Stimulated activated CD8-positive, alpha-beta memory T cell treated with anti-CD3 and anti-CD28 coated beads, Interleukin-12 subunit alpha, Interleukin-12 subunit beta, amount 100 ng/mL, for 24 hours (primary cell): ENCODE data around the gene PPP1R3D.
"Not testable (repeated sequence)": the region's sequence is repeated elsewhere in the genome, so short reads cannot be mapped to it uniquely, and the experiment has no call there.

ENCODE experiments used
- DNase-seq: peaks from one replicate; pipeline ENCODE4 v3.0.0-alpha.2; 2020; ENCODE audit errors: extremely low read depth

Gene PPP1R3D

GRCh38 chr20:59920944-59921343, 19.2 kb downstream of the PPP1R3D start:
- no peak for DNase-seq

- no peak for DNase-seq
These were observed 27.5 kb downstream of the PPP1R3D start for GRCh38 chr20:59912609-59913008.

DNA sequence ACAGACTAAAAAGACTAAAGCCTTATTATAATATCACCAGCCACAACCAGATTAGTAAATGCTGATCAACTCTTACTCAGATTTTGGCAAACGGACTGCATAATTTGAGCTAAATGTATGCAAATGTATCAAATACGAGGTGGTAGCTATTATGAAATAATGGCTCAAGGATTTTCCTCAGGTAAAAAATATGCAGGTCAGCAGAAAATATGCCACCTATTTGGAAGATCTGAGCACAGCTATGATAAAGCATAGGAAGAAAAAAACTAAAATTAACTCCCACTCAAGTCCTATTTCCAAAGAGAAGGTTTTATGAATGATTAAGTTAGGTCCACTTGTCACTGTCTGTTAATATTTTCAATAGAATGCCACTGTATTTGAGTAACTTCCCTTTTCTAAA, 29.1 kb downstream of the PPP1R3D start:
- no peak for DNase-seq

- DNase-seq = no peak
These were observed 31.2 kb downstream of the PPP1R3D start for GRCh38 chr20:59908855-59909254.

DNA sequence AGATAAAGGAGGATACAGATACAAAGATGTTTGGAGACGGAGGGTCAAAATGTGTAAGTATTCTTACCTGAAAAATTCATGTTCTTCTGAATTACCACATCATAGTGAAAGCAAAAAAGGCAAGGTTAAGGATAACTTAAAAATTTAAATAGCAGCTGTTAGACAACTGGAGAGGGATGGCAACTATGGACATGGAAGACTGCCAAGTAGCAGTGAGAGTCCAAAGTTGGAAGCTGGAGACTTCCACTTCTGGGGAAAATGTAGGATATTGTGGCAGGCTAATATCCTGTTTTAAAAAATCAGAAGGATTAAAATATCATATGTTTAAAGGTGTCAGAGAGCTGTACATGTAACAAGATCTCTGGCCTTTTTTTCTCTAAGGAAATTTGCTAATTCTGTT, 36.5 kb downstream of the PPP1R3D start:
- no peak for DNase-seq

DNA sequence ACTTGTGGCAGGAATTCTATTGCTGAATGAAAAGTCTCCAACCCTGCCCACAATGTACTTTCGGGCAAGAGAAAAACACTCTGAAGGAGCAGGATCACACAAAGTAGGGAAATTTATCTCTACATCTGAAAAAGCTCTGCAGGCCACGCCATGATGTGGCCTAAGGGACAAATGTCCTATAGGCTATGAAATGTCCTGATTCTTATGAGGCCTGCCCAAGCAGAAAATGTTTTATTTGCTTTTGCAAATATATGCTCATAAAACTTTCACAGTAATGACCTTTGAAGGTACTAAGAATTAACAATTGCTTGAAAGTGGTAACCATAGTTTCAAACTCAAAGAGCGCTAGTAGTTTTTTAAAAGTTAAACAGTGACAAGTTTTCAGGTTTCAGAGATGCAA, 37.6 kb downstream of the PPP1R3D start:
- DNase-seq = no peak

DNA sequence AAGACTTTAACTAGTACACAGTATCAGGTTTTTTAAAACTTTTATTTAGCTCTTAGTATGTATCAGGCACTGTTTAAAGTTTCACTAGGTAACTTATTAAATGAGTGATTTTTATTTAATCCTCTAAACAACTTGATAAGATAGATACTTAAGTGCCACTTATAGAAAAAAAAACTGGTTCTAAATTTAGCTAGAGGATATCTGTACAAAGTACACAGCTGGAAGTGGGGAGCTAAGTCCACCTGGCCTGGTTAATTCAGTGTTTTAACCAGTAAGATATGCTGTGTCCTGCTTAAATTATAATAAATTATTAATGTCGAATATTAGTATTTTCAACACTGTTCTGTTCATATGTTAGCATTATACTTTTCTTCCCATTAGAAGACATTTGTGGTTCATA, 44.2 kb downstream of the PPP1R3D start:
- DNase-seq = no peak

GRCh38 chr20:59891581-59891980, 48.5 kb downstream of the PPP1R3D start:
- no peak for DNase-seq

- DNase-seq = not testable (repeated sequence)
These were observed 50.1 kb downstream of the PPP1R3D start for GRCh38 chr20:59890035-59890434.

DNA sequence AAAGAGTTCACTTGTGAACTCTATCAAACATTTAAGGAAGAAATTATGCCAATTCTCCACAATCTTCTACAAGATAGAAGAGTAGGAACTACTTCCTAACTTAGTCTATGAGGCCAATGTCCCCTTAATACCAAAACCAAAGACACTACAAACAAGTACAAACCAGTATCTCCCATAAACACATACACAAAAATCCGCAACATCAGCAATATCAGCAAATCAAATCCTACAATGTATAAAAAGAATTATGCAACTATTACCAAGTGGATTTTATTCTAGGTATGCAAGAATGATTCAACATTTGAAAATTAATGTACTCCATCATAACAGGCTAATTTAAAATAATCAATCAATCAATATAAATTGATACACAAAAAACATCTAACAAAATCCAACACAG, 52.1 kb downstream of the PPP1R3D start:
- no peak for DNase-seq
